Heart left ventricle (tissue), 16 donors: ENCODE measurements around the gene TSSK3. TPM values are rescaled to one million over a fixed set of nuclear protein-coding genes. Genes with fewer than 3 reads are reported as not detected.
A peak's percentile ranks its signal among the peaks of the same experiment; 100 is the strongest.

Experiments used
- ATAC-seq, 4 donors: fragments of 200-7000 bp; cut with Tn5 transposase; one replicate each; pipeline ENCODE4 v1.9.1; 2020 to 2022; ENCODE audit warnings: moderate library complexity in 4 of 4, mild to moderate bottlenecking in 3 of 4, moderate number of reproducible peaks in 1 of 4
- DNase-seq, 5 donors: peaks; one replicate each; pipeline ENCODE4 v3.0.0-alpha.2; 2020
- H3K27ac ChIP-seq, 12 donors: fragments of 200-600 bp; sonication (generic) in 4 of 12; one replicate each; pipeline versions ENCODE4 v1.5.0 to v1.8.0; 2016 to 2022; ENCODE audit warnings: mild to moderate bottlenecking in 2 of 12
- H3K27me3 ChIP-seq, 9 donors: fragments of 200-600 bp; sonication (generic) in 2 of 9; one replicate each; pipeline versions ENCODE4 v1.5.1 to v1.8.0; 2016 to 2022; ENCODE audit warnings: mild to moderate bottlenecking in 3 of 9
- H3K36me3 ChIP-seq, 9 donors: fragments of 200-600 bp; sonication (generic) in 2 of 9; one replicate each; pipeline versions ENCODE4 v1.5.0 to v1.8.0; 2018 to 2022; ENCODE audit warnings: mild to moderate bottlenecking in 2 of 9
- H3K4me1 ChIP-seq, 12 donors: fragments of 200-600 bp; sonication (generic) in 4 of 12; one replicate each; pipeline versions ENCODE4 v1.5.0 to v1.8.0; 2016 to 2022; ENCODE audit warnings: mild to moderate bottlenecking in 3 of 12
- H3K4me3 ChIP-seq, 12 donors: fragments of 200-600 bp; sonication (generic) in 4 of 12; one replicate each; pipeline versions ENCODE4 v1.5.0 to v1.8.0; 2017 to 2022; ENCODE audit warnings: mild to moderate bottlenecking in 9 of 12, moderate library complexity in 4 of 12
- H3K9me3 ChIP-seq, 12 donors: fragments of 200-600 bp; sonication (generic) in 4 of 12; one replicate each; pipeline versions ENCODE4 v1.5.0 to v1.8.0; 2016 to 2022; ENCODE audit warnings: mild to moderate bottlenecking in 1 of 12
- CTCF ChIP-seq, 12 donors: fragments of 200-600 bp; sonication (generic) in 4 of 12; IDR thresholded peaks; one replicate each; pipeline versions ENCODE4 v1.5.0 to v1.8.0; 2018 to 2022; ENCODE audit warnings: antibody characterized with exemption in 12 of 12, mild to moderate bottlenecking in 5 of 12
- POLR2A ChIP-seq, 2 donors: fragments of 450-650 bp; IDR thresholded peaks; one replicate each; pipeline ENCODE4 v1.6.1; 2017; ENCODE audit warnings: antibody characterized with exemption in 2 of 2, mild to moderate bottlenecking in 2 of 2, moderate library complexity in 2 of 2
- WGBS, 4 donors: extraction: QIAGEN DNeasy Blood & Tissue Kit in 2 of 4; methylation state at CpG; one replicate each; pipeline versions ENCODE4 v1.1.5 to v1.1.7; 2013 to 2018; 5-methylcytosine and 5-hydroxymethylcytosine counted together
- intact Hi-C, 10 donors: fragments of 100-400 bp; cut with DNase I; formaldehyde crosslinking; loops; one replicate each; pipeline versions ENCODE4 v1.11.1 to v1.14.2; 2022
- polyA plus RNA-seq, 2 donors: library from polyadenylated mRNA; stranded (reverse); fragments of 200-250 nt; gene quantifications; one replicate each; pipeline ENCODE4 v1.2.3, GENCODE V29; 2013
- total RNA-seq, 9 donors: library from RNA; depleted of rRNA in 2 of 9; stranded (reverse); fragments of >200 nt in 2 of 9; fragmentation: NEBNext Ultra II Directional in 3 of 9; extraction: Animal tissue kit (Norgen Biotek cat#: 25700) in 3 of 9; gene quantifications; one replicate each; pipeline versions ENCODE4 v1.1.0 to v1.2.4, GENCODE V29; 2016 to 2023
- donor health status: ischemic (EF 13 %, LVEDD 7.1; RV severe dilation, severe dysfunction).
- donor health status: healthy with polysubstance abuse.
- donor health status: DM: no; HTN: yes; CAD: no.
- donor health status: DM: no; HTN: no; CAD: no.
- donor health status: ischemic (EF 25% LVEDD 6.9; RV normal size, moderate dysfunction).
- donor health status: ischemic (EF 25% LVEDD 5.7; RV mildly dilated, moderate dysfunction).
- donor health status: healthy.
- donor health status: DM: yes; HTN: yes; CAD: no.
- donor health status: ischemic (EF 35%, LVEDD 5.7; RV mildly dilated, moderate dysfunction).
- donor health status: nonischemic (EF 11% LVEDD 7.7; RV severe dilation, severe dysfunction).
- donor health status: DM: yes; HTN: yes; CAD: no.
- donor health status: PGD.
- donor health status: ischemic (EF 29% LVEDD 5.4; RV normal size, mild dysfunction).
- donor health status: nonischemic (EF 23%, LVEDD 6.1; RV moderate dilation, normal function).

Gene TSSK3
- total and polyA plus RNA-seq, 11 donors, result 0.37 to 3.1 (median 1.7) TPM; not detected in 2

- Histone ChIP-seq H3K36me3 (peaks cover 0 to 3% (median 0%) of the 10 kb centered on the region in 9 donors), H3K27ac (no peak overlapping the region), H3K4me3 (no peak overlapping the region), H3K4me1 (peaks cover 3 to 47% (median 30%) of the 10 kb centered on the region in 12 donors), H3K9me3 (no peaks in the 10 kb centered on the region), H3K27me3 (no peaks in the 10 kb centered on the region)
- ATAC-seq (no peak), DNase-seq (no peak)
- TF ChIP-seq POLR2A (IDR thresholded peaks at IDR 0.05), result no peak
- no peak for TF ChIP-seq CTCF (IDR thresholded peaks at IDR 0.05)
- intact Hi-C loops, result no loop called here
- 65 to 76% (median 71%) methylated on average over 6 of the region's 6 CpGs for WGBS, 4 donors
These were observed 4.7 kb upstream of the TSSK3 start for GRCh38 chr1:32357614-32358013.

- 83 to 90% (median 88%) methylated on average over 3 of the region's 3 CpGs for WGBS, 4 donors
- intact Hi-C loops, result no loop called here
- TF ChIP-seq POLR2A (IDR thresholded peaks at IDR 0.05), result no peak
These were observed 3.9 kb upstream of the TSSK3 start for GRCh38 chr1:32358435-32358834.

DNA sequence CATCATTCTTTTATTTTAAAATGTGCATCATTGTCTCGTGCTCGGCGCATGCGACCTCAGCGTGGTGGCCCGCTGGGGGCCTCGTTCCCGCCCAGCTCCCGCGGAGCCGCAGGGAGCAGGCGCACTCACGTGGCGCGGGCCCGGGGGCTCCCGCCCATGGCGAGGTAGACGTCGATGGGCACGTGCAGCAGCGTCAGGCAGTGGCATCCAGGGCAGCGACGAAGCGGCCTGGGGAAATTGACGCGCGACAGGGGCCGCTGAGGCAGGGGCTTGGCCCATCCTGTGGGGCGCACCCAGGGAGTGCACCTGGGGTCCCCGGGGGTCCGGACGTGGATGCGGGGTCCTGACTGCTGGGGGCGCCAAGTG is 1.0 kb upstream of the TSSK3 start:
- Histone ChIP-seq H3K27me3 (no peaks in the 10 kb centered on the region), H3K4me3 (peak overlapping the region in 11 of 12 donors; percentile 10 to 58 (median 48)), H3K4me1 (peaks cover 3 to 29% (median 15%) of the 10 kb centered on the region in 12 donors), H3K9me3 (no peaks in the 10 kb centered on the region), H3K36me3 (peaks cover 0 to 35% (median 28%) of the 10 kb centered on the region in 9 donors), H3K27ac (peak overlapping the region in 2 of 12 donors; percentile 30 to 53)
- intact Hi-C loops, result no loop called here
- TF ChIP-seq POLR2A (IDR thresholded peaks at IDR 0.05), result no peak
- no peak for TF ChIP-seq CTCF (IDR thresholded peaks at IDR 0.05)
- 59 to 66% (median 60%) methylated on average over 33 to 35 of the region's 35 CpGs; no CpG with 5 or more reads in 1 of the 4 donors for WGBS, 4 donors
- peak in 2 of 4 donors; percentile 8 to 10 for ATAC-seq
- peak in 1 of 5 donors; percentile 30 for DNase-seq

More at GRCh38 chr1:32358435-32358834, 3.9 kb upstream of the TSSK3 start:
- Histone ChIP-seq H3K27ac (no peak overlapping the region), H3K9me3 (no peaks in the 10 kb centered on the region), H3K27me3 (no peaks in the 10 kb centered on the region), H3K4me1 (peaks cover 3 to 44% (median 24%) of the 10 kb centered on the region in 12 donors), H3K36me3 (peaks cover 0 to 7% (median 3%) of the 10 kb centered on the region in 9 donors), H3K4me3 (no peak overlapping the region)
- ATAC-seq, result no peak
- no peak for DNase-seq

DNA sequence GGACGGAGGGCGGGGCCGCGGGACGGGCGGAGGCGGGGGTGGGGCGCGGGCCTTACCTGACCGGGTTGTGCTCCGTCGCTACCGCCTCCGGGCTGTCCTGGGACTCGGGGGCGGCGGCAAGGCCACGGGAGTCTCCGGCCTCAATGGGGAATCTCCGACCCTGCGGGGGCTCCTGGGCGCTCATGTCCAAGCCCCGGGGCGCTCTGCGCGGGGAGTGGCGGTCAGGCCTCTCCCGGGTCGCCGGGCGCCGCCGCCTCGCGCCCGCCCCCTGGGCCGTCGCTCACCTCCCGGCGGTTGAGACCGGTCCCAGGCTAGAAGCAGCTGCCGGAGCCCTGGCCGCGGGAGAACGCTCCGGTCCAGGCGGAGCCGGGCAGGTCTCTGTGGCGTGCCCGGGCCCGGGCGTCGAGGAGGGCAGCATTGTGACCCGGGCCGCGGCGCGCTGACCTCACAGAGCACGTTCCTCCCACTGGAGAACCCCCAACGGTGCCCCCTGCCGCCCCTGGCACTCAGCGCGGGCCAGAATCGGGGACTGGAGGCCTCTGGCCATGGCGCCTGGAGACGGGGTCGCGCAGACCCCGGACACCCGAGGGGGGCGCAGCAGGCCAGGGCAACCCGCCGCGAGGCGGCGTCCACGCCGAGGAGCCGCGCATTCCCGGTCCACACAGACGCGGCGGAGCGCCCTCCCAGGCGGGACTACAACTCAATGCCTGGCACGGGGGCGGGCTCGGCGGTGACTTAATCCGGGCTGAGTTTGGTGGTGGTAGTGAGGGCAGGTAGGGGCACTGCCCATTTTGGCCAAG is 465 bp upstream of the TSSK3 start:
- H3K9me3 ChIP-seq, result no peaks in the 10 kb centered on the region
- ATAC-seq (peak; percentile 27 to 75 (median 74)), DNase-seq (peak; percentile 62 to 79 (median 66))
- 1 to 2% (median 1%) methylated on average over 28 to 91 of the region's 91 CpGs for WGBS, 4 donors
- peak overlapping the region in 7 of 12 donors; percentile 9 to 63 (median 30) for H3K27ac ChIP-seq
- TF ChIP-seq POLR2A (IDR thresholded peaks at IDR 0.05) (no peak), CTCF (IDR thresholded peaks at IDR 0.05) (peak; percentile 14 to 74 (median 44))
- peaks cover 3 to 29% (median 15%) of the 10 kb centered on the region in 12 donors for H3K4me1 ChIP-seq
- intact Hi-C loops, result no loop called here
- H3K4me3 ChIP-seq, result peak overlapping the region; percentile 10 to 58 (median 48)
- peaks cover 0 to 41% (median 34%) of the 10 kb centered on the region in 9 donors for H3K36me3 ChIP-seq
- H3K27me3 ChIP-seq, result no peaks in the 10 kb centered on the region
